ENCODE data around the gene AIM2. TPM values are rescaled to one million over a fixed set of nuclear protein-coding genes. Genes with fewer than 3 reads are reported as not detected.

Gene AIM2
- total RNA-seq, 1 donor from 2014 or later: 5.3 TPM

DNA sequence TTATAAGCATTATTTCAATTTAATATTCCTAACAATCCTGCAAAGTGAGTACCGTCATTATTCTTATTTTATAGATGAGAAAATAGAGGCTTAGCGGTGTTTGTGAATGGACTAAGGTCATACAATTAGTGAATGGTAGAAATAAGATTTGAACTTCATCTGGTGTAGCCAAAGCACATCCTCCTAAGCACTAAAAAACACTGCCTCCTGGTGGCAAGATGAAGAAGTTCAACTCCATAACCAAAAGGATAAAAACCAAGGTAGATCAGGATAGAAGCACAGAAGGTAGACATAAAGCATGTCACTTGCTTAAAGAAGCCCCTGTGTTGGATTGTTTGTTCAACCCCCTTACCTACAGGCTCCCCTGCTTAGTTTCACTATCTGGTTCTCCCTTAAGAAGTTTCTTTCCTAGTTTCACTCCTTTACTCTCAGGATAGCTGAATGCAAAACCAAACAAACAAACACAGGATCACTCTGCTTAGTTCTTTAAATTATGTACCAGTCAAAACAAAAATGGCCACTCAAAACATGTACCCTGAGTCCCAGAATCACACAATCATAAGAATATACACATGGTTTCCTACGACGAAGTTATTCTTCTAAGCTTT is 12.7 kb upstream of the AIM2 start:
- Mint-ChIP-seq H3K4me3 (ENCODE audit: unreplicated experiment) (no peak overlapping the region), H3K9me3 (ENCODE audit: unreplicated experiment) (peaks cover 6% of the 10 kb centered on the region), H3K27ac (ENCODE audit: unreplicated experiment) (peak overlapping the region; percentile 44), H3K4me1 (ENCODE audit: low read depth, unreplicated experiment) (peaks cover 31% of the 10 kb centered on the region), H3K27me3 (ENCODE audit: unreplicated experiment) (peaks cover 4% of the 10 kb centered on the region), H3K36me3 (ENCODE audit: unreplicated experiment) (no peaks in the 10 kb centered on the region)
- peak; percentile 84 for TF ChIP-seq CTCF (IDR thresholded peaks at IDR 0.05; ENCODE audit: partially characterized antibody, unreplicated experiment)
- no peak for DNase-seq

DNA sequence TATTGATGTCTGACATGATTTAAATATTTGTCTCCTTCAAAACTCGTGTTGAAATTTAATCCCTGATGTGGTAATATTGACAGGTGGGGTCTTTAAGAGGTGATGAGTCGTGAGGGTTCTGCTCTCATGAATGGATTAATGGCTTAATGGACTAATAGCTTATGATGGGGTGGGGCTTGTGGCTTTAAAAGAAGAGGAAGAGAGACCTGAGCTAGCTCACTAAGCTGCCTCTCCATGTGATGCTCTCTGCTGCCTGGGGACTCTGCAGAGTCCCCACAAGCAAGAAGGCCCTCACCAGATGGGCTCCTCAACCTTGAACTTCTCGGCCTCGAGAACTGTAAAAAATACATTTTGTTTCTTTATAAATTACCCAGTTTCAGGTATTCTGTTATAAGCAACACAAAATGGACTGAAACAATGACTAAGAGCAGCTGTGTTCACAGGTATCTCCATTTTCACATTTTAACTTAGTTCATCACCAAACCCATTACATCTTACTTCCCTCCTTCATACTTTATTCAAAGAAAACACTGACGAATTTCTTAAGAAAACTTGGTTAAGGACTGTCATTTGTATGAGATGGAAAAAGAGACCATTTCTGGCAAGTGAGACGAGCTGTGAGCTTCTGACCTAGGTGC is 12.1 kb upstream of the AIM2 start:
- peaks cover 6% of the 10 kb centered on the region for H3K9me3 Mint-ChIP-seq (ENCODE audit: unreplicated experiment)
- H3K4me3 Mint-ChIP-seq (ENCODE audit: unreplicated experiment): peak overlapping the region; percentile 45
- peak overlapping the region; percentile 49 for H3K27ac Mint-ChIP-seq (ENCODE audit: unreplicated experiment)
- H3K27me3 Mint-ChIP-seq (ENCODE audit: unreplicated experiment): peaks cover 4% of the 10 kb centered on the region
- peaks cover 33% of the 10 kb centered on the region for H3K4me1 Mint-ChIP-seq (ENCODE audit: low read depth, unreplicated experiment)
- H3K36me3 Mint-ChIP-seq (ENCODE audit: unreplicated experiment): no peaks in the 10 kb centered on the region
- TF ChIP-seq CTCF (IDR thresholded peaks at IDR 0.05; ENCODE audit: partially characterized antibody, unreplicated experiment): no peak
- no peak for DNase-seq

- Mint-ChIP-seq H3K4me3 (ENCODE audit: unreplicated experiment) (no peak overlapping the region), H3K27ac (ENCODE audit: unreplicated experiment) (peak overlapping the region; percentile 49), H3K9me3 (ENCODE audit: unreplicated experiment) (peaks cover 6% of the 10 kb centered on the region), H3K4me1 (ENCODE audit: low read depth, unreplicated experiment) (peaks cover 35% of the 10 kb centered on the region), H3K36me3 (ENCODE audit: unreplicated experiment) (no peaks in the 10 kb centered on the region), H3K27me3 (ENCODE audit: unreplicated experiment) (peaks cover 4% of the 10 kb centered on the region)
- no peak for TF ChIP-seq CTCF (IDR thresholded peaks at IDR 0.05; ENCODE audit: partially characterized antibody, unreplicated experiment)
- no peak for DNase-seq
These were observed 11.5 kb upstream of the AIM2 start for GRCh38 chr1:159088050-159088449.

DNA sequence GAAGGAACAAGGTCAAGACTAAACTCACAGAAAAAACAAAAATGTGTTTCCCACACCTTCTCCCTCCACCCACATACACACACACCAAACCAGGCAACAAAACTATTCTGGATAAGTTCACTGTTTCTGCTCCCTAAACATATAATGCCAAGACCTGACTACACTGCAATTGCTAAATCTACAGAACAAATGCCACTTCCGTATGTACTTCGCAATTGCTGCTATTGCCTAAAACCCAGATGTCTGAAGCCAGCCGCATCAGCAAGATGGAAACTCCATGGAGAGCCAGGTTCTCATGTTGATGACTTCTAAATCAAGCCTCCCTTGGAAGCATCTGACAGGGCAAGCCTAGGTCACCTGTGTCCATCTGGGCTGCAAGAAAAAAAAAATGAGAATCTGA is 8.3 kb upstream of the AIM2 start:
- Mint-ChIP-seq H3K4me1 (ENCODE audit: low read depth, unreplicated experiment) (peaks cover 46% of the 10 kb centered on the region), H3K36me3 (ENCODE audit: unreplicated experiment) (no peaks in the 10 kb centered on the region), H3K9me3 (ENCODE audit: unreplicated experiment) (peaks cover 5% of the 10 kb centered on the region)

More for the DNA sequence above, 8.3 kb upstream of the AIM2 start:
- H3K27ac Mint-ChIP-seq (ENCODE audit: unreplicated experiment): no peak overlapping the region
- peaks cover 4% of the 10 kb centered on the region for H3K27me3 Mint-ChIP-seq (ENCODE audit: unreplicated experiment)
- no peak for DNase-seq
- TF ChIP-seq CTCF (IDR thresholded peaks at IDR 0.05; ENCODE audit: partially characterized antibody, unreplicated experiment): no peak
- H3K4me3 Mint-ChIP-seq (ENCODE audit: unreplicated experiment): no peak overlapping the region

Data from glutamatergic neuron (in vitro differentiated cells).